GM18868 (cell line): ENCODE data around the gene EGF.
"Not testable (repeated sequence)": the region's sequence is repeated elsewhere in the genome, so short reads cannot be mapped to it uniquely, and the experiment has no call there.

ENCODE experiments used
- ATAC-seq: cut with Tn5 transposase; IDR thresholded peaks from one replicate; pipeline ENCODE4 v1.9.1; 2021; ENCODE audit warnings: mild to moderate bottlenecking, moderate library complexity; ENCODE audit not compliant: unreplicated experiment

Gene EGF

DNA sequence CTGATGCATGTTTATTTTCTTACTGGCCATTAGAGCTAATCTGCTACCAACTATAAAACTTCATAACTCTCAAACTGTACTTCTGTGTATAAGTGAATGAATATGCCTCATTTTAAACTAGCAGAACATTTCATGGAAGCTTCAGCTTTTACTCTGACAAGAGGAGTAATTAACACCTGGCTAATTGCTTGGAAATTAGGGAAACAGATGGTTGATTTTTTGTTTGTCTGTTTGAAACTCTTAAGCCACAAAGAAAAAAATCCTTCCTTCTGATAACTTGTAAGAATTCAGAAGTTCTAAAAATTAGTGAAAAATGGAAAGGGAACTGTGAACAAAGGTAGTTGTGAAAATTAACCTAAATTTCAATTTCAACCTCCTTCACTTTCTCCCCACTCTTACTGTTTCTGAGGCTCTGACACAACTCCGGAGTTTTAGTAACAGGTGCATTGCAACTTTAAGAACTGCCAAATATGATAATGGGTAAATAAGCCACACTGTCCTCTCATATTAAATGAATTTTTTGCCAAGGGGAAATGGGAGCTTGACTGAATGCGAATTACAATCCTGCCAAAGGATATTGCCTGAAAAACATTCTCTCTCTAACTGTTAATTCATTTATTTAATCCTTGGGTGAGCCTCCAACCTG is 1.0 kb downstream of the EGF start:
- ATAC-seq, result no peak

- ATAC-seq, result no peak
Measured at GRCh38 chr4:109914322-109914721, 1.6 kb downstream of the EGF start.

GRCh38 chr4:109915385-109916026 is 2.8 kb downstream of the EGF start:
- no peak for ATAC-seq

DNA sequence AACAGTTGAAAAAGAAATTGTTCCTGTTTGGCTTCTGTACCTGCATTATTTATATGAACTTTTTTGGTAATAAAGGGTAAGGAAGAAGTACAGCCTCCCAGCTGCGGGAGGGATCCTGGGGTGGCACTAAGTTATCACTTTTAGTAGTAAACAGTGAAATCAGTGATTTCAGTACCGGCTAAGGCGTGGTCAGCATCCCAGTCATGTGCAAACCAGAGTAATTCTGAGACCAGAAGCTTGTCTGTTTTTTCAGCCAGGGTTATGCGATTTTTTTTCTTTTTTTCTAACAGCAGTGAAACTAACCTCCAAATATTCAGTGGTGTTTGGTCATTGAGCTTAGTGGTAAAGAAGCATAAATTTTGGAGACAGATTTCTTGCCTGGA is 3.3 kb downstream of the EGF start:
- no peak for ATAC-seq

- ATAC-seq, result no peak
Measured at GRCh38 chr4:109921384-109921808, 8.7 kb downstream of the EGF start.

GRCh38 chr4:109925396-109925795 is 12.7 kb downstream of the EGF start:
- no peak for ATAC-seq

- no peak for ATAC-seq
Measured at GRCh38 chr4:109928327-109929045, 15.8 kb downstream of the EGF start.

DNA sequence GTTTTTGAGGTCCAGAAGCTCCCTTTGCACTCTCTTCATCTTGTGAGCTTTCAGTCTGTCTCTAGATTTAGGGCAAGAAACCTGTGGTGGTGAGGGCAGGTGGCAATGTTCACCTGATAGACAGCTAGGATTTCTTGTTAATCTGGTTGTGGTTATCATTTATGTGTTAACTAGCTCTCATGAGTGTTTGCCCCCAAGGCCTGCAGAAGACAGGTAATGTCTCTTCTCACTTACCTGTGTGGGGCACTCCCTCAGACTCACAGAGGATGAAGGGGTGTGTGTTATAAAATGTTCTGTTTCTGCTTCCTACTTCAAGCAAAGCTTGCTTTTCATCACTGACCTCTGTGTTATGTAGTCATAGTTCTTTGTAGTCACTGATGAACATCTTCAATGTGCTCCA is 17.8 kb downstream of the EGF start:
- no peak for ATAC-seq

- ATAC-seq, result no peak
Measured at GRCh38 chr4:109930872-109931271, 18.2 kb downstream of the EGF start.

DNA sequence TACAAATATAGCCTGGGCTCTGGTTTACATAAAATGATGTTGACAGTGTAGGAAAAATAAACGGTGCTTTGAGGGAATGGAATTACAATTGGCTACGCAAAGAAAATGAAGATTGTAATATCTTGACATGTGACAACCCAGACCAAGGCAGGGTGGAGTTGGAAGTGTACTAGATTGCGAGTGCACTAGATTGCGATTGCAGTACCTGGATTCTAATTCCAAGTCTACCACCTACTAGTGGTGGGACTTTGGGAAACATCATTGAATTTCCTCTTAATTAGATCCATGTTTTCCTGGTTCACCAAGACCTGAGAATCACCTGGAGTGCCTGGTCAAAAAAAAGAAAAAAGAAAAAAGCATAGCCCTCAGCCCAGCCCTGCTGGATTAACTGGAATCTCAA is 18.6 kb downstream of the EGF start:
- no peak for ATAC-seq

- not testable (repeated sequence) for ATAC-seq
Measured at GRCh38 chr4:109937352-109937751, 24.7 kb downstream of the EGF start.

DNA sequence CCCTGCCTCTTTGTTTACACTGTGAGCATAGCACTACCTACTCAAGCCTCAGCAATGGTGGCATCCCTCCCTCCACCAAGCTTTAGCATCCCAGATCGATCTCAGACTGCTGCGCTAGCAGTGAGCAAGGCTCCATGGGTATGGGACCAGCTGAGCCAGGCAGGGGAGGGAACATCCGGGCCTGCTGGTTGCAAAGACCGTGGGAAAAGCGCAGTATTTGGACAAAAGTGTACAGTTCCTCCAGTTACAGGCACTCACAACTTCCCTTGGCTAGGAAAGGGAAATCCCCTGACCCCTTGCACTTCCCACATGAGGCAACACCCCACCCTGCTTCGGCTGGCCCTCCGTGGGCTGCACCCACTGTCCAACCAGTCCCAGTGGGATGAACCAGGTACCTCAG is 26.5 kb downstream of the EGF start:
- no peak for ATAC-seq

DNA sequence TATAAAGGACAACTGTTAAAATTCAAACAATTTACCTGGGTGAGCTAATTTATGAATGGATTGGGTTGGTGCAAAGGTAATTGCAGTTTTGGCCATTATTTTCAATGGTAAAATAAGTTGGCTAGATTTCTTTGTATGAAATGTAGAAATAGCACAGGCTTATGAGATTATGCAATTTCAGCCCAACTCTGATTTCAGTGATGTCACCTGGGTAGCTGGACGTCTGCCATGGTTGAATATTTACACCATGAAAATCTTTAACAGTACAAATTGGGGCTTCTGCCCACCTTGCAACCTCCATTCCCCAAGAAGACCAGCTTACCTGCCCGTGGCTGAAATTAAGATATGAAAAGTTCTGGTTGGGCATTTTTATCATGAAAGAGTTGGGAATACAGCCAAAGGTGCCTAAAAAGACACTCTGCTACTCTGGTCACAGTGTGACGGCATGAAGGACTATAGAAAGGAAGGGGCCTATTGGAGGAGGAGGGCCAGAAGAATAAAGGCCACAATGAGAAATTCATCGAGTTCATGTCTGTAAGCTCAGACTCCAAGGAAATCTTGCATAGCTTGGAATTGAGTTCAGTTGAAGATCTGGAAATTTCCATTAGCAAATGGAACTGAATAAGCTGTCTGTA is 29.7 kb downstream of the EGF start:
- no peak for ATAC-seq

GRCh38 chr4:109943745-109944144 is 31.1 kb downstream of the EGF start:
- ATAC-seq, result no peak

GRCh38 chr4:109944591-109944990 is 31.9 kb downstream of the EGF start:
- ATAC-seq, result no peak

DNA sequence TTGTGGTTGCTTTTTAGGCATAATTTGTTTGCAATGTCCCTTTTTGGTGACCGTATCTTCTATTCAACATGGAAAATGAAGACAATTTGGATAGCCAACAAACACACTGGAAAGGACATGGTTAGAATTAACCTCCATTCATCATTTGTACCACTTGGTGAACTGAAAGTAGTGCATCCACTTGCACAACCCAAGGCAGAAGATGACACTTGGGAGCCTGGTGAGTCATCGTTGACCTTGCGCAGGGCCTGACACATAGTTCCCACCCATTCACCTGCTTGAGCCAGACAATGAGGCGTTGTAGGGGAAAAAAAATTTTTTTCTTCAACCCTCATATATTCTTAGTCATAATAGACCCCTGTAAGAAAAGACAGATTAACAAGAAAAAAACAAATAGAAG is 32.4 kb downstream of the EGF start:
- no peak for ATAC-seq

DNA sequence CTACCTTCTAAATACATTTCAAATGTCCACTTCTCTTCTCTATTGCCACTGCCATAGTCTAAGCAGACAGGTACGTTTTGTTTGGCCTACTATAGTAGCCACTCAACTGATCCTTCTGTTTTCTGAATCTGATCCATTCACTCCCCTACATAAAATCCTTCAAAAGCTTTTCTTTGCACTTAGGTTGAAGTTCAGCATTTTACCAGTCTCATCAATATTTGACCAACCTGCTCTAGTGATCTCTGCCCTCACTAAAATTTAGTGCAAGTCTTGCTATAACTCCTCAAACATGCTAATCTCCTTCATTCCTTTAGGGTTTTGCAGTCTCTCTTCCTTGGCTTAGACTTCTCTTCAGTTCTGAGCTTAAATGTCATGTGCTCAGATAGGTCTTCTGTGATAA is 33.4 kb downstream of the EGF start:
- no peak for ATAC-seq

- ATAC-seq, result peak; percentile 86
Measured at GRCh38 chr4:109947457-109947856, 34.8 kb downstream of the EGF start.

- ATAC-seq, result no peak
Measured at GRCh38 chr4:109947918-109948317, 35.2 kb downstream of the EGF start.

- ATAC-seq, result not testable (repeated sequence)
Measured at GRCh38 chr4:109949099-109949718, 36.5 kb downstream of the EGF start.

DNA sequence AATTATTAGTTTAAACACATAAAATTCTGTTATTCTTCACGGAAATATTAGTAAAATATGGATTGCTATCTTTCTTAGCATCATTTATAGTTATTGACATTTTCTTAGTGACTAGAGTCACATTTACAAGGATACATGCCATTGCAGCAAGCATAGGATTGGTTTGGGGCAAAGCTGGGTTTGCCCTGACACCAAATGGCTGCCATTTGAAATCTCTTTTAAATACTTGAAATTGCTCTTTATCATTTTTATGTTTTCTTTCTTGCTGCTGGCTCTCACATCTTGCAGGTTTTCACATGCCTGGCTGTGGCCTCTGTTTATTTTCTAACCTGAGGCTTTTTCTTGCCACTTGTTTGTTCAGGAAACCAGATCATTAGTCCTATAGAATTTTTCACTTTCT is 39.9 kb downstream of the EGF start:
- no peak for ATAC-seq
